GM13976 (cell line): Measurements from ENCODE around the gene PLCH1.

Source experiments
- DNase-seq: peaks from one replicate; pipeline ENCODE4 v3.0.0; 2012; ENCODE audit warnings: low spot score
- CTCF ChIP-seq: IDR thresholded peaks from 2 replicates; pipeline ENCODE4 v1.5.1; 2012; ENCODE audit warnings: borderline replicate concordance, mild to moderate bottlenecking; ENCODE audit not compliant: insufficient read depth; ENCODE audit errors: extremely low read depth, missing control alignments, control extremely low read depth
- in situ Hi-C: fragments of 300-500 bp; cut with MboI; formaldehyde crosslinking; loops from one replicate; pipeline ENCODE4 v1.12.0; 2022; ENCODE audit warnings: low sequenced_read_pairs, mixed read lengths, inconsistent platforms; ENCODE audit not compliant: unreplicated experiment

The PLCH1 gene

GRCh38 chr3:155339052-155339451 lies 405.8 kb downstream of the PLCH1 start:
- in situ Hi-C loops = loop anchor here (25.0 kb wide), 1 partner anchor 1002 kb away; no protein-coding TSS in a partner anchor
- TF ChIP-seq CTCF = no peak
- no peak for DNase-seq

GRCh38 chr3:155335724-155336354 lies 409.0 kb downstream of the PLCH1 start:
- DNase-seq = no peak
- in situ Hi-C loops = loop anchor here (25.0 kb wide), 1 partner anchor 999 kb away; no protein-coding TSS in a partner anchor

GRCh38 chr3:155334914-155335723 lies 409.8 kb downstream of the PLCH1 start:
- no peak for DNase-seq
- no peak for TF ChIP-seq CTCF
- in situ Hi-C loops = loop anchor here (25.0 kb wide), 1 partner anchor 998 kb away; no protein-coding TSS in a partner anchor

More at GRCh38 chr3:155335724-155336354, 409.0 kb downstream of the PLCH1 start:
- TF ChIP-seq CTCF = no peak

- DNase-seq = no peak
- TF ChIP-seq CTCF = no peak
- in situ Hi-C loops = loop anchor here (25.0 kb wide), 1 partner anchor 997 kb away; no protein-coding TSS in a partner anchor
Observed at GRCh38 chr3:155334215-155334913, 410.5 kb downstream of the PLCH1 start.

- in situ Hi-C loops = loop anchor here (25.0 kb wide), 1 partner anchor 995 kb away; no protein-coding TSS in a partner anchor
- no peak for DNase-seq
- TF ChIP-seq CTCF = no peak
Observed at GRCh38 chr3:155332716-155333115, 412.2 kb downstream of the PLCH1 start.

- no peak for DNase-seq
- no peak for TF ChIP-seq CTCF
- in situ Hi-C loops = loop anchor here (25.0 kb wide), 1 partner anchor 994 kb away; no protein-coding TSS in a partner anchor
Observed at GRCh38 chr3:155331078-155331477, 413.8 kb downstream of the PLCH1 start.
